ENCODE results near the gene GNAI1.
A peak's percentile ranks its signal among the peaks of the same experiment; 100 is the strongest.

GNAI1 gene

GRCh38 chr7:80095545-80095944 lies 39.1 kb upstream of the GNAI1 start:
- H3K4me3 ChIP-seq (ENCODE audit: low read depth, low read length) = no peak overlapping the region
- TF ChIP-seq CTCF (IDR thresholded peaks at IDR 0.05; ENCODE audit: low read depth, low read length) = peak; percentile 48
- in situ Hi-C loops (cut with HindIII; ENCODE audit: low sequenced_read_pairs) = no loop called here
- DNase-seq (ENCODE audit: low read depth, low spot score) = peak; percentile 31

GRCh38 chr7:80097756-80098155 lies 36.9 kb upstream of the GNAI1 start:
- TF ChIP-seq CTCF (IDR thresholded peaks at IDR 0.05; ENCODE audit: low read depth, low read length) = no peak
- in situ Hi-C loops (cut with HindIII; ENCODE audit: low sequenced_read_pairs) = no loop called here
- DNase-seq (ENCODE audit: low read depth, low spot score) = no peak
- no peak overlapping the region for H3K4me3 ChIP-seq (ENCODE audit: low read depth, low read length)

- peak; percentile 36 for TF ChIP-seq CTCF (IDR thresholded peaks at IDR 0.05; ENCODE audit: low read depth, low read length)
- no peak for DNase-seq (ENCODE audit: low read depth, low spot score)
- in situ Hi-C loops (cut with HindIII; ENCODE audit: low sequenced_read_pairs) = no loop called here
- H3K4me3 ChIP-seq (ENCODE audit: low read depth, low read length) = no peak overlapping the region
Measured at GRCh38 chr7:80098795-80099194, 35.8 kb upstream of the GNAI1 start.

GRCh38 chr7:80100254-80100653 lies 34.4 kb upstream of the GNAI1 start:
- in situ Hi-C loops (cut with HindIII; ENCODE audit: low sequenced_read_pairs) = no loop called here
- no peak for TF ChIP-seq CTCF (IDR thresholded peaks at IDR 0.05; ENCODE audit: low read depth, low read length)
- no peak overlapping the region for H3K4me3 ChIP-seq (ENCODE audit: low read depth, low read length)
- DNase-seq (ENCODE audit: low read depth, low spot score) = no peak

- in situ Hi-C loops (cut with HindIII; ENCODE audit: low sequenced_read_pairs) = no loop called here
- H3K4me3 ChIP-seq (ENCODE audit: low read depth, low read length) = no peak overlapping the region
- no peak for TF ChIP-seq CTCF (IDR thresholded peaks at IDR 0.05; ENCODE audit: low read depth, low read length)
- no peak for DNase-seq (ENCODE audit: low read depth, low spot score)
Measured at GRCh38 chr7:80105701-80106408, 28.8 kb upstream of the GNAI1 start.

GRCh38 chr7:80106498-80107113 lies 28.0 kb upstream of the GNAI1 start:
- in situ Hi-C loops (cut with HindIII; ENCODE audit: low sequenced_read_pairs) = no loop called here
- TF ChIP-seq CTCF (IDR thresholded peaks at IDR 0.05; ENCODE audit: low read depth, low read length) = no peak
- no peak for DNase-seq (ENCODE audit: low read depth, low spot score)
- no peak overlapping the region for H3K4me3 ChIP-seq (ENCODE audit: low read depth, low read length)
